ENCODE measurements around the gene CFAP90.

GRCh38 chr5:7794823-7795222 is 56.1 kb downstream of the CFAP90 start:
- TF ChIP-seq MAX (IDR thresholded peaks at IDR 0.05; ENCODE audit: insufficient read depth, insufficient read length) (no peak), CTCF (IDR thresholded peaks at IDR 0.05; ENCODE audit: extremely low read depth in 1 of 2, insufficient read depth in 1 of 2, low read depth in 1 of 2, low read length in 2 of 2) (no peak), POLR2AphosphoS5 (IDR thresholded peaks at IDR 0.05; ENCODE audit: insufficient read depth, low read depth, low read length) (no peak), EZH2 (IDR thresholded peaks at IDR 0.05; ENCODE audit: borderline replicate concordance, low read depth, low read length, severe bottlenecking) (no peak), FOS (IDR thresholded peaks at IDR 0.05; ENCODE audit: borderline replicate concordance, insufficient read depth, low read length) (no peak), POLR2A (IDR thresholded peaks at IDR 0.05; ENCODE audit: low read depth, low read length) (no peak)

Measured in endothelial cell of umbilical vein (primary cell).